ENCODE data around the gene ATF6.
"Not testable (repeated sequence)": the region's sequence is repeated elsewhere in the genome, so short reads cannot be mapped to it uniquely, and the experiment has no call there.

The ATF6 gene

DNA sequence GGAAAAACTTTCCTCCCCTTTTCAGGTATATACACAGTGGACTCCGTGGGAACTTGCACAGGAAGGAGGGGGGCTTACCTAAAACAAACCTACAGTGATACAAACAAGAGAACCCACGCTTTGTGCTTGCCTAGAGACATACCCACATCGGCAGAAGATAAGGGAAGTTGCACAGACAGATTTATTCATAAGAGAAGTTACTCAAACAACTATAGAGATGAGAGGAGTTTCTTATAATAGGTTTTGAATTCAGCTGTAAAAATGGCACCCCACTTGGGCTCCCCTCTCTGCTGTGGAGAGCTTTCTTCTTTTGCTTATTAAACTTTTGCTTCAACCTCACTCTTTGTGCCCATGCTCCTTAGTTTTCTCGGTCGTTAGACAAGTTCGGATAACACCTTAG, 18.3 kb upstream of the ATF6 start:
- TF ChIP-seq CTCF (conservative IDR thresholded peaks at IDR 0.05; ENCODE audit: low read length) = no peak
- DNase-seq (ENCODE audit: low read depth) = no peak
- H3K4me3 ChIP-seq (ENCODE audit: low read length) = no peak overlapping the region

DNA sequence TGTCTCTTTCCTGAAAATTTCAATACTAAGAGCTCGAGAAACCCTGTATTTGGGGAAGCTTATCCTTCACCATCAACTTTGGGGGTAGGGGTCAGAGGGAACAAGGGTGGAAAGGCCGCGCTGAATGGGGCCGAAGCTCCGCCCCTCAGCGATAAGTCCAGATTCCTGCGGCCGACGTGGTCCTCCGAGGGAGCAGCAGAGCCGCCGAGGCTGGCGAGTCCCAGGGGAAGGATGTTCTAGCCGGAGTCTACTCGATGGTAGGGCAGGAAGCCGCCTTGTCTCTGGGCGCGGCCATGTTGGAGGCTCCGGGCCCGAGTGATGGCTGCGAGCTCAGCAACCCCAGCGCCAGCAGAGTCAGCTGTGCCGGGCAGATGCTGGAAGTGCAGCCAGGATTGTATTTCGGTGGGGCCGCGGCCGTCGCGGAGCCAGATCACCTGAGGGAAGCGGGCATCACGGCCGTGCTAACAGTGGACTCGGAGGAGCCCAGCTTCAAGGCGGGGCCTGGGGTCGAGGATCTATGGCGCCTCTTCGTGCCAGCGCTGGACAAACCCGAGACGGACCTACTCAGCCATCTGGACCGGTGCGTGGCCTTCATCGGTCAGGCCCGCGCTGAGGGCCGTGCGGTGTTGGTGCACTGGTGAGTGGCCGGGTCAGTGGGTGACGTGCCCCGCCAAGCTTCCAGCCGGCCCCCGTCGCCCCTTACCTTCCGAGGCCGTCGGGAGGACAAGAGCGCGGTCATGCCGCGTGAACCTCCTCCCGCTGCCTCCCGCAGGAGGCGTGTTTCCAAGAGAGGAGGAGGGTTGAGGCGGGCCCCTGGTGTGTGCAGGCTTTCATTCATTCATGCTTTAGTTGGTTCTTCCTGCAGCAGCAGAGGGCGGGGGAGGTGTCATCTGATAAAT, 16.4 kb upstream of the ATF6 start, which contains the start of gene DUSP12:
DUSP12 (plus strand) TSS at position 278 of the 899 bp plus-strand sequence; CDS start at position 294, 16 bp downstream.
- DNase-seq (ENCODE audit: low read depth) = peak; percentile 96
- peak; percentile 43 for TF ChIP-seq CTCF (conservative IDR thresholded peaks at IDR 0.05; ENCODE audit: low read length)
- peak within 1 kb of the TSS; percentile 89 for H3K4me3 ChIP-seq (ENCODE audit: low read length)

GRCh38 chr1:161763522-161764098, 2.5 kb upstream of the ATF6 start:
- no peak for DNase-seq (ENCODE audit: low read depth)

GRCh38 chr1:161768461-161768860, 2.3 kb downstream of the ATF6 start:
- no peak overlapping the region for H3K4me3 ChIP-seq (ENCODE audit: low read length)
- DNase-seq (ENCODE audit: low read depth) = no peak
- no peak for TF ChIP-seq CTCF (conservative IDR thresholded peaks at IDR 0.05; ENCODE audit: low read length)

More at GRCh38 chr1:161763522-161764098, 2.5 kb upstream of the ATF6 start:
- no peak overlapping the region for H3K4me3 ChIP-seq (ENCODE audit: low read length)
- peak; percentile 52 for TF ChIP-seq CTCF (conservative IDR thresholded peaks at IDR 0.05; ENCODE audit: low read length)

GRCh38 chr1:161768986-161769672, 3.0 kb downstream of the ATF6 start:
- TF ChIP-seq CTCF (conservative IDR thresholded peaks at IDR 0.05; ENCODE audit: low read length) = no peak
- H3K4me3 ChIP-seq (ENCODE audit: low read length) = no peak overlapping the region
- no peak for DNase-seq (ENCODE audit: low read depth)

DNA sequence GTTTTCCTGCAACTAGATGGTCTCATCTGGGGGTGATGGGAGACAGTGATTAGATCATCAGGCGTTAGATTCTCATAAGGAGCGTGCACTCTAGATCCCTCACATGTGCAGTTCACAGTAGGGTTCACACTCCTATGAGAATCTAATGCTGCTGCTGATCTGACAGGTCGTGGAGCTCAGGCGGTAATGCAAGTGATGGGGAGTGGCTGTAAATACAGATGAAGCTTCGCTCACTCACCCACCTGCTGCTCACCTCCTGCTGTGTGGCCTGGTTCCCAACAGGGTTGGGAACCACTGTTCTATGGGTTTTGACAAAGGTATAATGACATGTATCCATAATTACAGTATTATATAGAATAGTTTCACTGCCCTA, 3.5 kb downstream of the ATF6 start:
- not testable (repeated sequence) for DNase-seq (ENCODE audit: low read depth); H3K4me3 ChIP-seq (ENCODE audit: low read length)

GRCh38 chr1:161770250-161770649, 4.1 kb downstream of the ATF6 start:
- H3K4me3 ChIP-seq (ENCODE audit: low read length) = no peak overlapping the region
- no peak for TF ChIP-seq CTCF (conservative IDR thresholded peaks at IDR 0.05; ENCODE audit: low read length)
- DNase-seq (ENCODE audit: low read depth) = no peak
